ENCODE results near the gene RAB40C. TPM values are rescaled to one million over a fixed set of nuclear protein-coding genes. Genes with fewer than 3 reads are reported as not detected.

RAB40C gene
- total and polyA plus RNA-seq, 10 of the 15 experiments (the other 5 are each of a cell fraction or from before 2014, with no cell fraction given): 0.06 to 12.8 (median 4.6) TPM

GRCh38 chr16:609984-610383, 20.1 kb downstream of the RAB40C start (continued):
- TF ChIP-seq KLF5 (IDR thresholded peaks at IDR 0.05; ENCODE audit: partially characterized antibody) (no peak), ASH2L (IDR thresholded peaks at IDR 0.05; ENCODE audit: borderline replicate concordance, low read depth) (no peak), EED (IDR thresholded peaks at IDR 0.05; ENCODE audit: low read depth) (no peak), MEF2A (IDR thresholded peaks at IDR 0.05; ENCODE audit: insufficient read depth, low read depth, low read length) (no peak), PAX5 (IDR thresholded peaks at IDR 0.05; ENCODE audit: borderline replicate concordance, low read depth, low read length) (no peak)
- TF ChIP-seq, protein P1, sequence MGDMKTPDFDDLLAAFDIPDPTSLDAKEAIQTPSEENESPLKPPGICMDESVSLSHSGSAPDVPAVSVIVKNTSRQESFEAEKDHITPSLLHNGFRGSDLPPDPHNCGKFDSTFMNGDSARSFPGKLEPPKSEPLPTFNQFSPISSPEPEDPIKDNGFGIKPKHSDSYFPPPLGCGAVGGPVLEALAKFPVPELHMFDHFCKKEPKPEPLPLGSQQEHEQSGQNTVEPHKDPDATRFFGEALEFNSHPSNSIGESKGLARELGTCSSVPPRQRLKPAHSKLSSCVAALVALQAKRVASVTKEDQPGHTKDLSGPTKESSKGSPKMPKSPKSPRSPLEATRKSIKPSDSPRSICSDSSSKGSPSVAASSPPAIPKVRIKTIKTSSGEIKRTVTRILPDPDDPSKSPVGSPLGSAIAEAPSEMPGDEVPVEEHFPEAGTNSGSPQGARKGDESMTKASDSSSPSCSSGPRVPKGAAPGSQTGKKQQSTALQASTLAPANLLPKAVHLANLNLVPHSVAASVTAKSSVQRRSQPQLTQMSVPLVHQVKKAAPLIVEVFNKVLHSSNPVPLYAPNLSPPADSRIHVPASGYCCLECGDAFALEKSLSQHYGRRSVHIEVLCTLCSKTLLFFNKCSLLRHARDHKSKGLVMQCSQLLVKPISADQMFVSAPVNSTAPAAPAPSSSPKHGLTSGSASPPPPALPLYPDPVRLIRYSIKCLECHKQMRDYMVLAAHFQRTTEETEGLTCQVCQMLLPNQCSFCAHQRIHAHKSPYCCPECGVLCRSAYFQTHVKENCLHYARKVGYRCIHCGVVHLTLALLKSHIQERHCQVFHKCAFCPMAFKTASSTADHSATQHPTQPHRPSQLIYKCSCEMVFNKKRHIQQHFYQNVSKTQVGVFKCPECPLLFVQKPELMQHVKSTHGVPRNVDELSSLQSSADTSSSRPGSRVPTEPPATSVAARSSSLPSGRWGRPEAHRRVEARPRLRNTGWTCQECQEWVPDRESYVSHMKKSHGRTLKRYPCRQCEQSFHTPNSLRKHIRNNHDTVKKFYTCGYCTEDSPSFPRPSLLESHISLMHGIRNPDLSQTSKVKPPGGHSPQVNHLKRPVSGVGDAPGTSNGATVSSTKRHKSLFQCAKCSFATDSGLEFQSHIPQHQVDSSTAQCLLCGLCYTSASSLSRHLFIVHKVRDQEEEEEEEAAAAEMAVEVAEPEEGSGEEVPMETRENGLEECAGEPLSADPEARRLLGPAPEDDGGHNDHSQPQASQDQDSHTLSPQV (IDR thresholded peaks at IDR 0.05): no peak
- TF ChIP-seq, protein P2, sequence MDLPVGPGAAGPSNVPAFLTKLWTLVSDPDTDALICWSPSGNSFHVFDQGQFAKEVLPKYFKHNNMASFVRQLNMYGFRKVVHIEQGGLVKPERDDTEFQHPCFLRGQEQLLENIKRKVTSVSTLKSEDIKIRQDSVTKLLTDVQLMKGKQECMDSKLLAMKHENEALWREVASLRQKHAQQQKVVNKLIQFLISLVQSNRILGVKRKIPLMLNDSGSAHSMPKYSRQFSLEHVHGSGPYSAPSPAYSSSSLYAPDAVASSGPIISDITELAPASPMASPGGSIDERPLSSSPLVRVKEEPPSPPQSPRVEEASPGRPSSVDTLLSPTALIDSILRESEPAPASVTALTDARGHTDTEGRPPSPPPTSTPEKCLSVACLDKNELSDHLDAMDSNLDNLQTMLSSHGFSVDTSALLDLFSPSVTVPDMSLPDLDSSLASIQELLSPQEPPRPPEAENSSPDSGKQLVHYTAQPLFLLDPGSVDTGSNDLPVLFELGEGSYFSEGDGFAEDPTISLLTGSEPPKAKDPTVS (IDR thresholded peaks at IDR 0.05; ENCODE audit: low read depth, low read length): no peak
